ENCODE measurements around the gene CYB561A3.

Gene CYB561A3

GRCh38 chr11:61327669-61328071, 34.0 kb downstream of the CYB561A3 start:
- no peak for DNase-seq (ENCODE audit: low read depth, low spot score)

GRCh38 chr11:61325649-61326414, 35.9 kb downstream of the CYB561A3 start:
- no peak for DNase-seq (ENCODE audit: low read depth, low spot score)

- no peak for DNase-seq (ENCODE audit: low read depth, low spot score)
These were observed 46.4 kb downstream of the CYB561A3 start for GRCh38 chr11:61315260-61315659.

GRCh38 chr11:61310749-61311148, 50.9 kb downstream of the CYB561A3 start:
- DNase-seq (ENCODE audit: low read depth, low spot score), result no peak

GRCh38 chr11:61309739-61310138, 51.9 kb downstream of the CYB561A3 start:
- no peak for DNase-seq (ENCODE audit: low read depth, low spot score)

- no peak for DNase-seq (ENCODE audit: low read depth, low spot score)
These were observed 52.5 kb downstream of the CYB561A3 start for GRCh38 chr11:61309141-61309540.

- DNase-seq (ENCODE audit: low read depth, low spot score), result no peak
These were observed 54.3 kb downstream of the CYB561A3 start for GRCh38 chr11:61307354-61307753.

- no peak for DNase-seq (ENCODE audit: low read depth, low spot score)
These were observed 55.5 kb downstream of the CYB561A3 start for GRCh38 chr11:61306221-61306620.

GRCh38 chr11:61305417-61305816, 56.3 kb downstream of the CYB561A3 start:
- DNase-seq (ENCODE audit: low read depth, low spot score), result no peak

- DNase-seq (ENCODE audit: low read depth, low spot score), result no peak
These were observed 58.0 kb downstream of the CYB561A3 start for GRCh38 chr11:61303725-61304124.

GRCh38 chr11:61302550-61302949, 59.1 kb downstream of the CYB561A3 start:
- DNase-seq (ENCODE audit: low read depth, low spot score), result no peak

All from activated naive CD8-positive, alpha-beta T cell treated with anti-CD3 and anti-CD28 coated beads, Interleukin-2, amount 50 U/mL, for 16 hours (primary cell).